ENCODE results near the gene COX7A2L. TPM values are rescaled to one million over a fixed set of nuclear protein-coding genes. Genes with fewer than 3 reads are reported as not detected.

COX7A2L gene
- polyA plus RNA-seq, 4 donors: 144 to 337 (median 173) TPM

DNA sequence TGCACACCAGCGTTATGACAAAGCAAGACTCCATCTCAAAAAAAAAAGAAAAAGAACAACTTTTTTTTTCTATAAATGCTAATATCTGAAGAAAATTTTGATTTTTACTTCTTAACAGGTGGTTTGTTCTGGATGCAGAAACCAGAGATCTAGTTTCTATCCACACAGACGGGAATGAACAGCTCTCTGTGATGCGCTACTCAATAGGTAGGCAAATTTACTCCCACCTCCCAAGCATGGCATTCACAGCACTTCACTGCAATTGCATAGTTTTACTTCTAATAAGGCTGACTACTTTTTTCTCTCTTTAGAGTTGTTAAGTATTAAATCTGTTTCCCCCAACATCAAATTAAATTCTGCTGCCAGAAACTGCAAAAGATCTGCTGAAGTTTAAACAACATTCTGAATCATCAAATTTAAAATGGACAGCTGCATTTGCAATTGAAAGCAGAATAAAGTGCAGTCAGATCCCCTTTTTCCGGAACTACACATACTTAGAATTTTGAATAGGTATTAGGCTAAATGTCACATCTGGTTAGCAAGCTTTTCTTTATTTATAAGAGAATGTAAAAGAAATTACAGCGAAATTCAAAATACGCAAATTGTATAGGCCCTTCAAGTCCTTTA, 45.1 kb downstream of the COX7A2L start:
- FAIRE-seq (no peak), DNase-seq (no peak)
- Histone ChIP-seq H3K4me3 (ENCODE audit: low read depth in 1 of 3, low read length in 3 of 3) (no peak overlapping the region), H3K36me3 (ENCODE audit: control insufficient read depth in 3 of 3, insufficient read depth in 2 of 3, low read depth in 1 of 3, low read length in 3 of 3) (peaks cover 4 to 32% (median 7%) of the 10 kb centered on the region in 3 donors), H3K9me3 (ENCODE audit: control insufficient read depth in 2 of 2, insufficient read depth in 1 of 2, low read depth in 1 of 2, low read length in 1 of 2) (no peaks in the 10 kb centered on the region), H3K27ac (ENCODE audit: low read depth in 1 of 3, low read length in 2 of 3) (no peak overlapping the region), H3K27me3 (ENCODE audit: control insufficient read depth in 3 of 3, insufficient read depth in 3 of 3, low read length in 3 of 3) (no peaks in the 10 kb centered on the region), H3K4me1 (ENCODE audit: control insufficient read depth in 3 of 3, insufficient read depth in 2 of 3, low read depth in 1 of 3, low read length in 2 of 3) (no peaks in the 10 kb centered on the region)
- 95 to 97% (median 96%) methylated on average over 6 of the region's 6 CpGs for WGBS, 3 donors

DNA sequence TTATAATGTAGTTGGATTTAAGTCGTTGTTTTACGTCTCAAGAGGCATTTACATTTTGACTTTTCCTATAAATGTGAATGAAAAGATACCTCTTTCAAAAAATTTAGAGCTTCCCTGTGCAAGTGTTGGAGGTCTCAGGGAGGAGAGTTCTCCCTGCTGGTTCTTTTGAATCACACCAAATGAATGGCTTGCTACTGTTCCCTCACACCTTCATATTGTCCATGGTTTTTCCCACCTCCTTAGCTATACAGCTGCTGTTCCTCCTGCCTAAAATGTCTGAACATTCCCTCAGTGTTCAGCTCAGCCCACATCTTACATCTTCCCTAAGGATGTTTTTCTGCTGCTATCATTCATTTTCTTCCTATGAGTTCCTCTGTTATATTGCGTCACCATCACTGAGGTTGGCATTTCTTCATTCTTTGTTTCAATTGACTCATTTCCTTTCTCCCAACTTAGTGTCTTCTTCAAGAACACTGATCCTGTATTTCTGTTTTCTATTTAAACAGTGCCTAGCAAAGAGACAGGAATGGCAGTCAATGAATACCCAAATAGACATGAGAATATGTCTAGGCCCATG, 46.0 kb downstream of the COX7A2L start:
- Histone ChIP-seq H3K27ac (ENCODE audit: low read depth in 1 of 3, low read length in 2 of 3) (no peak overlapping the region), H3K9me3 (ENCODE audit: control insufficient read depth in 2 of 2, insufficient read depth in 1 of 2, low read depth in 1 of 2, low read length in 1 of 2) (no peaks in the 10 kb centered on the region), H3K4me3 (ENCODE audit: low read depth in 1 of 3, low read length in 3 of 3) (no peak overlapping the region), H3K4me1 (ENCODE audit: control insufficient read depth in 3 of 3, insufficient read depth in 2 of 3, low read depth in 1 of 3, low read length in 2 of 3) (no peaks in the 10 kb centered on the region), H3K27me3 (ENCODE audit: control insufficient read depth in 3 of 3, insufficient read depth in 3 of 3, low read length in 3 of 3) (no peaks in the 10 kb centered on the region), H3K36me3 (ENCODE audit: control insufficient read depth in 3 of 3, insufficient read depth in 2 of 3, low read depth in 1 of 3, low read length in 3 of 3) (peaks cover 4 to 34% (median 7%) of the 10 kb centered on the region in 3 donors)
- 93 to 98% (median 97%) methylated on average over 3 of the region's 3 CpGs for whole genome bisulfite sequencing, 3 donors
- DNase-seq (no peak), FAIRE-seq (no peak)

DNA sequence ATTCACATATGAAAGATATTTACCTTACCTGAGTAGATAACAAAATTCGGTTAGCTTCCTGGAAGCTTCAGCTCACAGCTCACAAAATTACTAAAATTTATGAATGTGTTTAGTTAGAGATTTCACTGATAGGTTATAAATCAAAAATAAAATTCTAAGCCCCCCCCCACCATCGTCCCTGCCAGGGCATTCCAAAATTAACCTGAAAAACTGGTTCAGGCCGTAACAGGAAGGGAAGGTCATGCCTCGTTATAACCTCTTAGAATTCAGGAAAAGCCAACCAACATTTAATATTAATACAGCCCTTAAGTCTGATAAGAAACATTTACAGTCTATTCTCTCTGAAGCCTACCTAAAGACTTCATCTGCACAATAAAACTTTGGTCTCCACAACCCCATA, 48.9 kb downstream of the COX7A2L start:
- H3K27ac ChIP-seq (ENCODE audit: low read depth in 1 of 3, low read length in 2 of 3): no peak overlapping the region
- WGBS, 3 donors: 20 to 57% (median 42%) methylated on average over 4 of the region's 4 CpGs
- no peaks in the 10 kb centered on the region for H3K27me3 ChIP-seq (ENCODE audit: control insufficient read depth in 3 of 3, insufficient read depth in 3 of 3, low read length in 3 of 3)
- DNase-seq: no peak
- H3K4me1 ChIP-seq (ENCODE audit: control insufficient read depth in 3 of 3, insufficient read depth in 2 of 3, low read depth in 1 of 3, low read length in 2 of 3): no peaks in the 10 kb centered on the region
- H3K4me3 ChIP-seq (ENCODE audit: low read depth in 1 of 3, low read length in 3 of 3): no peak overlapping the region
- peaks cover 0 to 41% (median 7%) of the 10 kb centered on the region in 3 donors for H3K36me3 ChIP-seq (ENCODE audit: control insufficient read depth in 3 of 3, insufficient read depth in 2 of 3, low read depth in 1 of 3, low read length in 3 of 3)
- no peaks in the 10 kb centered on the region for H3K9me3 ChIP-seq (ENCODE audit: control insufficient read depth in 2 of 2, insufficient read depth in 1 of 2, low read depth in 1 of 2, low read length in 1 of 2)
- FAIRE-seq: no peak

DNA sequence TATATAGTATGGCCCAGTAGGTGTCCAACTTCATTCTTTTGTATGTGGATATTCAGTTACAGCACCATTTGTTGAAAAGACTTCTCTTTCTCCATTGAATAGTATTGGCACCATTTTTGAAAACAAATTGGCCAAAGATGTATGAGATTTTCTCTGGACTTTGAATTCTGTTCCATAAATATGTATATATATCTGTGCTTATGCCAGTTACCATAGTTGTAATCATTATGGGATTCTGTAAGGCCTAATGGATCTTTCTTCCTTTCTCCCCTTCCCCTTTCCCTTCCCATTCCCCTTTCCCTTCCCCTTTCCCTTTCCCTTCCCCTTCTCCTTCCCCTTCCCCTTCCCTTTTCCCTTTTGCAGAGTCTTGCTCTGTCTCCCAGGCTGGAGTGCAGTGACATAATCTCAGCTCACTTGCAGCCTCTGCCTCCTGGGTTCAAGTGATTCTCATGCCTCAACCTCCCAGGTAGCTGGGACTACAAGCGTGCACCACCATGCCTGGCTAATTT, 51.0 kb downstream of the COX7A2L start:
- DNase-seq (no peak), FAIRE-seq (no peak)
- H3K27me3 ChIP-seq (ENCODE audit: control insufficient read depth in 3 of 3, insufficient read depth in 3 of 3, low read length in 3 of 3): no peaks in the 10 kb centered on the region
- H3K36me3 ChIP-seq (ENCODE audit: control insufficient read depth in 3 of 3, insufficient read depth in 2 of 3, low read depth in 1 of 3, low read length in 3 of 3): peaks cover 0 to 40% (median 2%) of the 10 kb centered on the region in 3 donors
- 96 to 100% (median 100%) methylated on average over 1 of the region's 1 CpG for WGBS, 3 donors
- no peaks in the 10 kb centered on the region for H3K9me3 ChIP-seq (ENCODE audit: control insufficient read depth in 2 of 2, insufficient read depth in 1 of 2, low read depth in 1 of 2, low read length in 1 of 2)
- no peaks in the 10 kb centered on the region for H3K4me1 ChIP-seq (ENCODE audit: control insufficient read depth in 3 of 3, insufficient read depth in 2 of 3, low read depth in 1 of 3, low read length in 2 of 3)
- no peak overlapping the region for H3K4me3 ChIP-seq (ENCODE audit: low read depth in 1 of 3, low read length in 3 of 3)
- H3K27ac ChIP-seq (ENCODE audit: low read depth in 1 of 3, low read length in 2 of 3): no peak overlapping the region

DNA sequence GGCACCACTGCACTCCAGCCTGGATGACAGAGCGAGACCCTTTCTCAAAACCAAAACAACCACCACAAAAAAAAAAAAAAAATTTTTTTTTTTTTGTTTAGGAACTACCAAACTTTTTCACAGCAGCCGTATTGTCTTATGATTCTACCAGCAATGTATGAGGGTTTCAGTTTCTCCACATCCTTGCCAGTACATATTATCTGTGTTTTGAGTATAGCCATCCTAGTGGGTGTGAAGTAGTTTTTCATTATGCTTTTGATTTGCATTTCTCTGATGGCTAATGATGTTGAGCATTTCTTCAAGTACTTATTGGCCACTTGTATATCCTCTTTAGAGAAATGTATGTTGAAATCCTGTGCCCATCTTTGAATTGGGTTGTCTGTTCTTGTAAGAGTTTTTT, 51.7 kb downstream of the COX7A2L start:
- no peak overlapping the region for H3K4me3 ChIP-seq (ENCODE audit: low read depth in 1 of 3, low read length in 3 of 3)
- H3K27ac ChIP-seq (ENCODE audit: low read depth in 1 of 3, low read length in 2 of 3): no peak overlapping the region
- FAIRE-seq (no peak), DNase-seq (no peak)
- H3K36me3 ChIP-seq (ENCODE audit: control insufficient read depth in 3 of 3, insufficient read depth in 2 of 3, low read depth in 1 of 3, low read length in 3 of 3): peaks cover 0 to 46% (median 3%) of the 10 kb centered on the region in 3 donors
- WGBS, 3 donors: 88 to 96% (median 95%) methylated on average over 2 of the region's 2 CpGs
- H3K4me1 ChIP-seq (ENCODE audit: control insufficient read depth in 3 of 3, insufficient read depth in 2 of 3, low read depth in 1 of 3, low read length in 2 of 3): no peaks in the 10 kb centered on the region
- no peaks in the 10 kb centered on the region for H3K27me3 ChIP-seq (ENCODE audit: control insufficient read depth in 3 of 3, insufficient read depth in 3 of 3, low read length in 3 of 3)
- H3K9me3 ChIP-seq (ENCODE audit: control insufficient read depth in 2 of 2, insufficient read depth in 1 of 2, low read depth in 1 of 2, low read length in 1 of 2): no peaks in the 10 kb centered on the region

DNA sequence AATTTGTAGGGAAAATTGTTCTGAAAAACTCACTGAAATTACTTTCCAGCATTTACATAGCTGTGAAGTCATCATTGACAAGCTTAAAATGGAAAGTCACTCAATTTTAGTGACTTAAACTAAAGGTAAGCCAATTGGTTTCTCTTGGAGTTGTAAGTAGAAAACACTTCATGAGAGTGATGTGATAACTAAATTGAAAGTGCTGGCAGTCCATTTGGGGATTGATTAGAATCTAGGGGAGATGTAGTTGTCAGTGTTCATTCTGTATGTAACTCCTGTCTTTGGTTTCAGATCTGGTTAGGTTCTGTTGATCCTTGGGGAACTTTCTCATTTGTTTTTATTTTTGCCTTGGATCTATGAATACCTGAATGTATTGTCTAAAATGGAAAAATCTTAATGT, 53.8 kb downstream of the COX7A2L start:
- Histone ChIP-seq H3K4me1 (ENCODE audit: control insufficient read depth in 3 of 3, insufficient read depth in 2 of 3, low read depth in 1 of 3, low read length in 2 of 3) (no peaks in the 10 kb centered on the region), H3K4me3 (ENCODE audit: low read depth in 1 of 3, low read length in 3 of 3) (no peak overlapping the region), H3K27me3 (ENCODE audit: control insufficient read depth in 3 of 3, insufficient read depth in 3 of 3, low read length in 3 of 3) (no peaks in the 10 kb centered on the region), H3K36me3 (ENCODE audit: control insufficient read depth in 3 of 3, insufficient read depth in 2 of 3, low read depth in 1 of 3, low read length in 3 of 3) (peaks cover 3 to 47% (median 10%) of the 10 kb centered on the region in 3 donors), H3K27ac (ENCODE audit: low read depth in 1 of 3, low read length in 2 of 3) (no peak overlapping the region), H3K9me3 (ENCODE audit: control insufficient read depth in 2 of 2, insufficient read depth in 1 of 2, low read depth in 1 of 2, low read length in 1 of 2) (no peaks in the 10 kb centered on the region)
- DNase-seq (no peak), FAIRE-seq (no peak)

DNA sequence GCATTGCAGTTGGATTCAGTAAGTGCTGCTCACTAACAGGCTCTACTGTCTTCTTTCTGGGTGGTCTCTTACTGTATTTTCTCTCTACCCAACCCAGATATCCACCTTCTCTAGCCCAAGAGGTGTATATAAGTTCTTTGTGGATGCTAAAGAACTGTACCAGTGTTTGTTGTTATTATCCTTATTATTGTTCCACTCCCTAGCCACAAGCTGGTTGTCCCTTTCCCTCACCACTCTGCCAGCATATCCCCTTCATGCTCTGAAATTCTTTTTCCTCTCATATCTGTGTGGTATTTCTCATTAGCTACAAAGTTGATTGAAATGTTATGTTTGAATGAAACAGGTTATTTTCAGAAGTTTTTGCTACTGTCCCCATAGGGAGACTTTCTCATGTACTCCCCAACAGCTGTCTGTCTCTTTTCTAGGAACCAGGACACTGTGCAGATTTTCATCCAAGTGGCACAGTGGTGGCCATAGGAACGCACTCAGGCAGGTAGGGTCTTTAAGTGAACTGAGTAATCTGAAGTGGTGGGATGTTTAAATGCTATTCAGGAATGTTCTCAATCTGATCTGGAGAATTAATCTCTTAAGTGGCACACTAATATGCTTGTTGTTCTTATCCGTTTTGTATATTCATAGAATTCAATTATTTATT, 56.8 kb downstream of the COX7A2L start:
- H3K27ac ChIP-seq (ENCODE audit: low read depth in 1 of 3, low read length in 2 of 3): no peak overlapping the region
- no peak overlapping the region for H3K4me3 ChIP-seq (ENCODE audit: low read depth in 1 of 3, low read length in 3 of 3)
- H3K36me3 ChIP-seq (ENCODE audit: control insufficient read depth in 3 of 3, insufficient read depth in 2 of 3, low read depth in 1 of 3, low read length in 3 of 3): peaks cover 3 to 42% (median 13%) of the 10 kb centered on the region in 3 donors
- 91 to 98% (median 93%) methylated on average over 2 of the region's 2 CpGs for WGBS, 3 donors
- DNase-seq (no peak), FAIRE-seq (no peak)
- no peaks in the 10 kb centered on the region for H3K27me3 ChIP-seq (ENCODE audit: control insufficient read depth in 3 of 3, insufficient read depth in 3 of 3, low read length in 3 of 3)
- no peaks in the 10 kb centered on the region for H3K9me3 ChIP-seq (ENCODE audit: control insufficient read depth in 2 of 2, insufficient read depth in 1 of 2, low read depth in 1 of 2, low read length in 1 of 2)
- H3K4me1 ChIP-seq (ENCODE audit: control insufficient read depth in 3 of 3, insufficient read depth in 2 of 3, low read depth in 1 of 3, low read length in 2 of 3): no peaks in the 10 kb centered on the region

DNA sequence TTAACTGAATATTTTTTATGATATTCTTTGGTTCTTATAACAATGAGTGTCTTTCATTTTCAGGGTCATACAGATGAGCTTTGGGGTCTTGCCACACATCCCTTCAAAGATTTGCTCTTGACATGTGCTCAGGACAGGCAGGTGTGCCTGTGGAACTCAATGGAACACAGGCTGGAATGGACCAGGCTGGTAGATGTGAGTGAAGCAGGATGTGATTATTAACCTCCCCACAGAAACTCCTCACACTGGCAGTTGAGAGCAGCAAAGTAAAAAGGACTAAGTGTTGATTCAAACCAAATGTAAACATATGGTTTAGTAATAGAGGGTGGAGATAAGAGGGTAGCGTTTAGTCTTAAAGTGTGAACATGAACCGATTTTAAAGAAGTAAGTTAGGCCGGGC, 57.8 kb downstream of the COX7A2L start:
- no peak for FAIRE-seq
- no peak overlapping the region for H3K27ac ChIP-seq (ENCODE audit: low read depth in 1 of 3, low read length in 2 of 3)

More for the DNA sequence above, 57.8 kb downstream of the COX7A2L start:
- 88 to 92% (median 90%) methylated on average over 3 of the region's 3 CpGs for WGBS, 3 donors
- H3K4me1 ChIP-seq (ENCODE audit: control insufficient read depth in 3 of 3, insufficient read depth in 2 of 3, low read depth in 1 of 3, low read length in 2 of 3): no peaks in the 10 kb centered on the region
- H3K36me3 ChIP-seq (ENCODE audit: control insufficient read depth in 3 of 3, insufficient read depth in 2 of 3, low read depth in 1 of 3, low read length in 3 of 3): peaks cover 3 to 39% (median 16%) of the 10 kb centered on the region in 3 donors
- H3K27me3 ChIP-seq (ENCODE audit: control insufficient read depth in 3 of 3, insufficient read depth in 3 of 3, low read length in 3 of 3): no peaks in the 10 kb centered on the region
- no peak for DNase-seq
- no peak overlapping the region for H3K4me3 ChIP-seq (ENCODE audit: low read depth in 1 of 3, low read length in 3 of 3)
- H3K9me3 ChIP-seq (ENCODE audit: control insufficient read depth in 2 of 2, insufficient read depth in 1 of 2, low read depth in 1 of 2, low read length in 1 of 2): no peaks in the 10 kb centered on the region
